GM21526 (cell line): Measurements from ENCODE around the gene EPHA4.

Experiments used
- ATAC-seq: cut with Tn5 transposase; IDR thresholded peaks from one replicate; pipeline ENCODE4 v1.9.1; 2021; ENCODE audit warnings: moderate library complexity; ENCODE audit not compliant: unreplicated experiment, low FRiP score

EPHA4 gene

GRCh38 chr2:221572219-221572820 is at the start of gene EPHA4:
Gene EPHA4, minus strand, starts transcription at chr2:221572304. Its CDS starts 56 bp downstream, at chr2:221572248.
- ATAC-seq: peak; percentile 95

- ATAC-seq: no peak
Observed at GRCh38 chr2:221618007-221618406, 45.9 kb upstream of the EPHA4 start.

GRCh38 chr2:221616561-221616960 is 44.5 kb upstream of the EPHA4 start:
- ATAC-seq: no peak

- ATAC-seq: no peak
Observed at GRCh38 chr2:221614274-221614673, 42.2 kb upstream of the EPHA4 start.

GRCh38 chr2:221612800-221613199 is 40.7 kb upstream of the EPHA4 start:
- no peak for ATAC-seq

GRCh38 chr2:221612161-221612560 is 40.1 kb upstream of the EPHA4 start:
- ATAC-seq: no peak

GRCh38 chr2:221610675-221611074 is 38.6 kb upstream of the EPHA4 start:
- ATAC-seq: no peak

GRCh38 chr2:221610255-221610654 is 38.2 kb upstream of the EPHA4 start:
- no peak for ATAC-seq

GRCh38 chr2:221608442-221608841 is 36.3 kb upstream of the EPHA4 start:
- ATAC-seq: no peak

GRCh38 chr2:221606424-221606823 is 34.3 kb upstream of the EPHA4 start:
- ATAC-seq: no peak

- ATAC-seq: no peak
Observed at GRCh38 chr2:221605751-221606240, 33.7 kb upstream of the EPHA4 start.

GRCh38 chr2:221602938-221603337 is 30.8 kb upstream of the EPHA4 start:
- ATAC-seq: no peak

- ATAC-seq: no peak
Observed at GRCh38 chr2:221601376-221601775, 29.3 kb upstream of the EPHA4 start.

GRCh38 chr2:221600388-221600787 is 28.3 kb upstream of the EPHA4 start:
- ATAC-seq: no peak

GRCh38 chr2:221596192-221596591 is 24.1 kb upstream of the EPHA4 start:
- ATAC-seq: no peak

GRCh38 chr2:221590861-221591365 is 18.8 kb upstream of the EPHA4 start:
- ATAC-seq: no peak

GRCh38 chr2:221589696-221590095 is 17.6 kb upstream of the EPHA4 start:
- no peak for ATAC-seq

- ATAC-seq: no peak
Observed at GRCh38 chr2:221588306-221588985, 16.3 kb upstream of the EPHA4 start.

- no peak for ATAC-seq
Observed at GRCh38 chr2:221581986-221582385, 9.9 kb upstream of the EPHA4 start.

- ATAC-seq: no peak
Observed at GRCh38 chr2:221574231-221574570, 2.1 kb upstream of the EPHA4 start.

- peak; percentile 59 for ATAC-seq
Observed at GRCh38 chr2:221573430-221574230, 1.5 kb upstream of the EPHA4 start.
